HepG2 (cell line): ENCODE results near the gene VWA3B.

Source experiments
- KLF15 ChIP-seq: sonication (generic); formaldehyde crosslinking; IDR thresholded peaks from 2 replicates; pipeline ENCODE4 v1.8.1; 2023; ENCODE audit warnings: borderline replicate concordance, mild to moderate bottlenecking, inconsistent platforms, missing genetic modification reagents, mixed read lengths
- MTA1 ChIP-seq: sonication (generic); formaldehyde crosslinking; IDR thresholded peaks from 2 replicates; pipeline ENCODE4 v1.4.0; 2020; ENCODE audit warnings: missing genetic modification reagents, mild to moderate bottlenecking, borderline replicate concordance
- MXI1 ChIP-seq: IDR thresholded peaks from 3 replicates; pipeline ENCODE4 v1.6.1; 2012; ENCODE audit warnings: low read depth, low read length, inconsistent platforms, borderline replicate concordance
- NBN ChIP-seq: fragments of 450-650 bp; conservative IDR thresholded peaks from 2 replicates; pipeline ENCODE4 v1.6.1; 2017
- PHF20 ChIP-seq: sonication (generic); formaldehyde crosslinking; IDR thresholded peaks from 2 replicates; pipeline ENCODE4 v1.5.0; 2020; ENCODE audit warnings: mild to moderate bottlenecking, missing genetic modification reagents
- ZNF629 ChIP-seq: sonication (generic); formaldehyde crosslinking; conservative IDR thresholded peaks from 2 replicates; pipeline ENCODE4 v1.5.0; 2020; ENCODE audit warnings: missing genetic modification reagents
- ZSCAN22 ChIP-seq: sonication (generic); formaldehyde crosslinking; IDR thresholded peaks from 2 replicates; pipeline ENCODE4 v1.4.0; 2020; ENCODE audit warnings: mild to moderate bottlenecking, missing genetic modification reagents
- TF ChIP-seq, protein P1 (sequence below): sonication (generic); formaldehyde crosslinking; conservative IDR thresholded peaks from 2 replicates; pipeline ENCODE4 v1.4.0; 2020; ENCODE audit warnings: missing genetic modification reagents
- TF ChIP-seq, protein P2 (sequence below): sonication (generic); formaldehyde crosslinking; IDR thresholded peaks from 2 replicates; pipeline ENCODE4 v1.5.0; 2020; ENCODE audit warnings: mild to moderate bottlenecking, missing genetic modification reagents, moderate library complexity
- TF ChIP-seq, protein P3 (sequence below): sonication (generic); formaldehyde crosslinking; IDR thresholded peaks from 2 replicates; pipeline ENCODE4 v1.4.0; 2020; ENCODE audit warnings: mild to moderate bottlenecking, missing genetic modification reagents

DNA sequence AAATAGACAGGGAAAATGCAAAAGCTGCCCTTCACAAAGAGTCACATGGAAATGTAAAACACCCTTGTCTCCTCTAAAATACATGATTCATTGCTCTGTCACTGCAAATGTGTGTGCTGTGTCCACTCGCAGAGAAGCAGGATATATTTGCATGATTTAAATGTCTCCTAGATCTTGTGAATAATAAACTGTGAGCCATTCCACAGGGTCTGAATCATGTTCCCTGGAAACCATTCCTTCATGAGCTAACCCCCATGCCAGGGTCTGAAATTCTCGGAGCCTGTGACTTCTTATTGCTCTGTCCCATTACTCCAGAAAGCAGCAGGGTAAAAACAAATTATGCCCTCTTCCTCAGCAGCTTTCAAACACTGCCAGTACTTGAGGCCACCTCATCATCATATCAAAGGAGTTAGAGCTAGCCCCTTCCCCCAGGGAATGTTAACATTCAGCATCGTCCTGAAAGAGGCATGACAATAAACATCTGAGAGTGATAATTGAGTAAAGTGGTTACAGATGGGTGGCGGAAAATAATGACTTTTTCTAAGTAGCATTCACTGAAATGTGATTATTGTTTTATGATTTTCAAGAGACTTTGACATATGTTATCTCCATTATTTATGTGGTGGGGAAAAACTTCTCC lies 247.6 kb downstream of the VWA3B start:
- TF ChIP-seq, protein P1, sequence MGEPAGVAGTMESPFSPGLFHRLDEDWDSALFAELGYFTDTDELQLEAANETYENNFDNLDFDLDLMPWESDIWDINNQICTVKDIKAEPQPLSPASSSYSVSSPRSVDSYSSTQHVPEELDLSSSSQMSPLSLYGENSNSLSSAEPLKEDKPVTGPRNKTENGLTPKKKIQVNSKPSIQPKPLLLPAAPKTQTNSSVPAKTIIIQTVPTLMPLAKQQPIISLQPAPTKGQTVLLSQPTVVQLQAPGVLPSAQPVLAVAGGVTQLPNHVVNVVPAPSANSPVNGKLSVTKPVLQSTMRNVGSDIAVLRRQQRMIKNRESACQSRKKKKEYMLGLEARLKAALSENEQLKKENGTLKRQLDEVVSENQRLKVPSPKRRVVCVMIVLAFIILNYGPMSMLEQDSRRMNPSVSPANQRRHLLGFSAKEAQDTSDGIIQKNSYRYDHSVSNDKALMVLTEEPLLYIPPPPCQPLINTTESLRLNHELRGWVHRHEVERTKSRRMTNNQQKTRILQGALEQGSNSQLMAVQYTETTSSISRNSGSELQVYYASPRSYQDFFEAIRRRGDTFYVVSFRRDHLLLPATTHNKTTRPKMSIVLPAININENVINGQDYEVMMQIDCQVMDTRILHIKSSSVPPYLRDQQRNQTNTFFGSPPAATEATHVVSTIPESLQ (CRISPR knock-in tag) = no peak
- TF ChIP-seq NBN (no peak), ZSCAN22 (CRISPR knock-in tag) (no peak), MTA1 (CRISPR knock-in tag) (no peak), MXI1 (no peak), PHF20 (CRISPR knock-in tag) (no peak), ZNF629 (CRISPR knock-in tag) (no peak), KLF15 (CRISPR knock-in tag) (no peak)
- TF ChIP-seq, protein P2, sequence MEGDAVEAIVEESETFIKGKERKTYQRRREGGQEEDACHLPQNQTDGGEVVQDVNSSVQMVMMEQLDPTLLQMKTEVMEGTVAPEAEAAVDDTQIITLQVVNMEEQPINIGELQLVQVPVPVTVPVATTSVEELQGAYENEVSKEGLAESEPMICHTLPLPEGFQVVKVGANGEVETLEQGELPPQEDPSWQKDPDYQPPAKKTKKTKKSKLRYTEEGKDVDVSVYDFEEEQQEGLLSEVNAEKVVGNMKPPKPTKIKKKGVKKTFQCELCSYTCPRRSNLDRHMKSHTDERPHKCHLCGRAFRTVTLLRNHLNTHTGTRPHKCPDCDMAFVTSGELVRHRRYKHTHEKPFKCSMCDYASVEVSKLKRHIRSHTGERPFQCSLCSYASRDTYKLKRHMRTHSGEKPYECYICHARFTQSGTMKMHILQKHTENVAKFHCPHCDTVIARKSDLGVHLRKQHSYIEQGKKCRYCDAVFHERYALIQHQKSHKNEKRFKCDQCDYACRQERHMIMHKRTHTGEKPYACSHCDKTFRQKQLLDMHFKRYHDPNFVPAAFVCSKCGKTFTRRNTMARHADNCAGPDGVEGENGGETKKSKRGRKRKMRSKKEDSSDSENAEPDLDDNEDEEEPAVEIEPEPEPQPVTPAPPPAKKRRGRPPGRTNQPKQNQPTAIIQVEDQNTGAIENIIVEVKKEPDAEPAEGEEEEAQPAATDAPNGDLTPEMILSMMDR (CRISPR knock-in tag) = no peak
- TF ChIP-seq, protein P3, sequence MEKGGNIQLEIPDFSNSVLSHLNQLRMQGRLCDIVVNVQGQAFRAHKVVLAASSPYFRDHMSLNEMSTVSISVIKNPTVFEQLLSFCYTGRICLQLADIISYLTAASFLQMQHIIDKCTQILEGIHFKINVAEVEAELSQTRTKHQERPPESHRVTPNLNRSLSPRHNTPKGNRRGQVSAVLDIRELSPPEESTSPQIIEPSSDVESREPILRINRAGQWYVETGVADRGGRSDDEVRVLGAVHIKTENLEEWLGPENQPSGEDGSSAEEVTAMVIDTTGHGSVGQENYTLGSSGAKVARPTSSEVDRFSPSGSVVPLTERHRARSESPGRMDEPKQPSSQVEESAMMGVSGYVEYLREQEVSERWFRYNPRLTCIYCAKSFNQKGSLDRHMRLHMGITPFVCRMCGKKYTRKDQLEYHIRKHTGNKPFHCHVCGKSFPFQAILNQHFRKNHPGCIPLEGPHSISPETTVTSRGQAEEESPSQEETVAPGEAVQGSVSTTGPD (CRISPR knock-in tag) = no peak
